ENCODE results near the gene OR10C1. TPM values are rescaled to one million over a fixed set of nuclear protein-coding genes. Genes with fewer than 3 reads are reported as not detected.

The OR10C1 gene
- total RNA-seq, 6 experiments from 2014 or later: not detected

- Histone ChIP-seq H3K27ac (no peak within 1 kb of the TSS), H3K4me1 (no peaks in the 10 kb centered on the region), H3K27me3 (no peaks in the 10 kb centered on the region), H3K9me3 (no peaks in the 10 kb centered on the region), H3K36me3 (no peaks in the 10 kb centered on the region), H3K4me3 (no peak within 1 kb of the TSS)
- no peak for TF ChIP-seq POLR2A (IDR thresholded peaks at IDR 0.05)
- peak; percentile 45 to 52 (median 48) for TF ChIP-seq CTCF (IDR thresholded peaks at IDR 0.05)
- intact Hi-C loops (cut with DNase I): no loop called here
- ATAC-seq: peak; percentile 36 to 84 (median 54)
- DNase-seq: no peak
Measured at GRCh38 chr6:29414588-29414987, 24.5 kb upstream of the OR10C1 start, which contains the start of gene OR12D1. Gene OR12D1 (plus strand): TSS chr6:29414928.

- Histone ChIP-seq H3K27me3 (no peaks in the 10 kb centered on the region), H3K36me3 (no peaks in the 10 kb centered on the region), H3K9me3 (no peaks in the 10 kb centered on the region), H3K27ac (no peak overlapping the region), H3K4me1 (no peaks in the 10 kb centered on the region), H3K4me3 (no peak overlapping the region)
- TF ChIP-seq POLR2A (IDR thresholded peaks at IDR 0.05): no peak
- TF ChIP-seq CTCF (IDR thresholded peaks at IDR 0.05): no peak
- WGBS (ENCODE audit: insufficient coverage, low coverage, low lambda C conversion rate, missing lambda C conversion rate): 52% methylated on average over 3 of the region's 3 CpGs
- DNase-seq: no peak
- no peak for ATAC-seq
- intact Hi-C loops (cut with DNase I): no loop called here
Measured at GRCh38 chr6:29419516-29419915, 19.6 kb upstream of the OR10C1 start.

GRCh38 chr6:29424168-29424567 is 14.9 kb upstream of the OR10C1 start:
- intact Hi-C loops (cut with DNase I): no loop called here
- ATAC-seq (no peak), DNase-seq (no peak)
- H3K27me3 ChIP-seq: no peaks in the 10 kb centered on the region
- H3K4me3 ChIP-seq: no peak overlapping the region
- no peaks in the 10 kb centered on the region for H3K9me3 ChIP-seq
- H3K27ac ChIP-seq: no peak overlapping the region
- TF ChIP-seq CTCF (IDR thresholded peaks at IDR 0.05): no peak
- TF ChIP-seq POLR2A (IDR thresholded peaks at IDR 0.05): no peak
- no peaks in the 10 kb centered on the region for H3K4me1 ChIP-seq
- H3K36me3 ChIP-seq: no peaks in the 10 kb centered on the region
- WGBS (ENCODE audit: insufficient coverage, low coverage, low lambda C conversion rate, missing lambda C conversion rate): 85% methylated on average over 2 of the region's 2 CpGs

- Histone ChIP-seq H3K27ac (no peak overlapping the region), H3K36me3 (no peaks in the 10 kb centered on the region), H3K4me3 (no peak overlapping the region), H3K27me3 (no peaks in the 10 kb centered on the region), H3K9me3 (no peaks in the 10 kb centered on the region), H3K4me1 (no peaks in the 10 kb centered on the region)
- TF ChIP-seq POLR2A (IDR thresholded peaks at IDR 0.05): no peak
- 20% methylated on average over 2 of the region's 2 CpGs for WGBS (ENCODE audit: insufficient coverage, low coverage, low lambda C conversion rate, missing lambda C conversion rate)
- intact Hi-C loops (cut with DNase I): no loop called here
- ATAC-seq (no peak), DNase-seq (no peak)
Measured at GRCh38 chr6:29424575-29424974, 14.5 kb upstream of the OR10C1 start.

GRCh38 chr6:29425075-29425474 is 14.0 kb upstream of the OR10C1 start:
- Histone ChIP-seq H3K27ac (no peak overlapping the region), H3K9me3 (no peaks in the 10 kb centered on the region), H3K36me3 (no peaks in the 10 kb centered on the region), H3K27me3 (no peaks in the 10 kb centered on the region), H3K4me3 (no peak overlapping the region), H3K4me1 (no peaks in the 10 kb centered on the region)
- ATAC-seq (no peak), DNase-seq (no peak)
- TF ChIP-seq POLR2A (IDR thresholded peaks at IDR 0.05): no peak
- TF ChIP-seq CTCF (IDR thresholded peaks at IDR 0.05): no peak
- WGBS (ENCODE audit: insufficient coverage, low coverage, low lambda C conversion rate, missing lambda C conversion rate): 35% methylated on average over 1 of the region's 1 CpG
- intact Hi-C loops (cut with DNase I): no loop called here

Measured in right lobe of liver (tissue), 6 donors.